ENCODE data around the gene TMC4. TPM values are rescaled to one million over a fixed set of nuclear protein-coding genes. Genes with fewer than 3 reads are reported as not detected.
"Not testable (repeated sequence)": the region's sequence is repeated elsewhere in the genome, so short reads cannot be mapped to it uniquely, and the experiment has no call there.

TMC4 gene
- total and polyA plus RNA-seq, 4 donors: 26.1 to 81.0 (median 33.9) TPM

- DNase-seq: no peak
- 89 to 90% methylated on average over 16 of the region's 16 CpGs for WGBS, 2 donors
- Histone ChIP-seq H3K27me3 (ENCODE audit: control insufficient read depth in 3 of 3, insufficient read depth in 3 of 3, low read length in 2 of 3) (no peaks in the 10 kb centered on the region), H3K9ac (ENCODE audit: insufficient read depth in 1 of 2, low read length in 2 of 2) (no peak overlapping the region), H3K27ac (ENCODE audit: low read depth in 1 of 2, low read length in 1 of 2) (no peak overlapping the region), H3K36me3 (ENCODE audit: control insufficient read depth in 4 of 4, insufficient read depth in 4 of 4, low read length in 4 of 4) (peaks cover 11 to 30% (median 21%) of the 10 kb centered on the region in 4 donors), H3K4me1 (ENCODE audit: control insufficient read depth in 5 of 5, insufficient read depth in 5 of 5, low read length in 5 of 5) (peaks cover 0 to 23% (median 18%) of the 10 kb centered on the region in 5 donors), H3K4me3 (no peak overlapping the region), H3K9me3 (ENCODE audit: control insufficient read depth in 4 of 4, insufficient read depth in 3 of 4, low read length in 3 of 4) (no peaks in the 10 kb centered on the region)
- ATAC-seq (ENCODE audit: insufficient read depth, low FRiP score): no peak
- no peak for TF ChIP-seq CTCF (IDR thresholded peaks at IDR 0.05; ENCODE audit: control extremely low read depth, extremely low read depth)
These were observed 26.4 kb upstream of the TMC4 start for GRCh38 chr19:54199401-54199800.

GRCh38 chr19:54197121-54197520 lies 24.2 kb upstream of the TMC4 start:
- Histone ChIP-seq H3K27me3 (ENCODE audit: control insufficient read depth in 3 of 3, insufficient read depth in 3 of 3, low read length in 2 of 3) (no peaks in the 10 kb centered on the region), H3K36me3 (ENCODE audit: control insufficient read depth in 4 of 4, insufficient read depth in 4 of 4, low read length in 4 of 4) (peaks cover 0 to 21% (median 15%) of the 10 kb centered on the region in 4 donors), H3K9ac (ENCODE audit: insufficient read depth in 1 of 2, low read length in 2 of 2) (no peak overlapping the region), H3K9me3 (ENCODE audit: control insufficient read depth in 4 of 4, insufficient read depth in 3 of 4, low read length in 3 of 4) (no peaks in the 10 kb centered on the region), H3K4me3 (no peak overlapping the region), H3K27ac (ENCODE audit: low read depth in 1 of 2, low read length in 1 of 2) (no peak overlapping the region), H3K4me1 (ENCODE audit: control insufficient read depth in 5 of 5, insufficient read depth in 5 of 5, low read length in 5 of 5) (peaks cover under 1 to 12% (median 9%) of the 10 kb centered on the region in 5 donors)
- no peak for DNase-seq
- 75 to 77% methylated on average over 3 of the region's 3 CpGs for WGBS, 2 donors
- no peak for TF ChIP-seq CTCF (IDR thresholded peaks at IDR 0.05; ENCODE audit: control extremely low read depth, extremely low read depth)
- ATAC-seq (ENCODE audit: insufficient read depth, low FRiP score): no peak

GRCh38 chr19:54196536-54196935 lies 23.6 kb upstream of the TMC4 start:
- Histone ChIP-seq H3K4me1 (ENCODE audit: control insufficient read depth in 5 of 5, insufficient read depth in 5 of 5, low read length in 5 of 5) (peaks cover 0 to 12% (median 6%) of the 10 kb centered on the region in 5 donors), H3K27ac (ENCODE audit: low read depth in 1 of 2, low read length in 1 of 2) (no peak overlapping the region), H3K27me3 (ENCODE audit: control insufficient read depth in 3 of 3, insufficient read depth in 3 of 3, low read length in 2 of 3) (no peaks in the 10 kb centered on the region), H3K9me3 (ENCODE audit: control insufficient read depth in 4 of 4, insufficient read depth in 3 of 4, low read length in 3 of 4) (no peaks in the 10 kb centered on the region), H3K9ac (ENCODE audit: insufficient read depth in 1 of 2, low read length in 2 of 2) (no peak overlapping the region), H3K36me3 (ENCODE audit: control insufficient read depth in 4 of 4, insufficient read depth in 4 of 4, low read length in 4 of 4) (peaks cover 0 to 15% (median 12%) of the 10 kb centered on the region in 4 donors), H3K4me3 (no peak overlapping the region)
- TF ChIP-seq CTCF (IDR thresholded peaks at IDR 0.05; ENCODE audit: control extremely low read depth, extremely low read depth): no peak
- DNase-seq: no peak
- WGBS, 2 donors: 95 to 98% methylated on average over 7 of the region's 7 CpGs
- ATAC-seq (ENCODE audit: insufficient read depth, low FRiP score): no peak

- 96 to 97% methylated on average over 12 of the region's 12 CpGs for WGBS, 2 donors
- DNase-seq; H3K27ac ChIP-seq (ENCODE audit: low read depth in 1 of 2, low read length in 1 of 2); H3K4me3 ChIP-seq; H3K9me3 ChIP-seq (ENCODE audit: control insufficient read depth in 4 of 4, insufficient read depth in 3 of 4, low read length in 3 of 4); ATAC-seq (ENCODE audit: insufficient read depth, low FRiP score); H3K9ac ChIP-seq (ENCODE audit: insufficient read depth in 1 of 2, low read length in 2 of 2); H3K27me3 ChIP-seq (ENCODE audit: control insufficient read depth in 3 of 3, insufficient read depth in 3 of 3, low read length in 2 of 3): not testable (repeated sequence)
- peaks cover 0 to 11% (median 8%) of the 10 kb centered on the region in 5 donors for H3K4me1 ChIP-seq (ENCODE audit: control insufficient read depth in 5 of 5, insufficient read depth in 5 of 5, low read length in 5 of 5)
- H3K36me3 ChIP-seq (ENCODE audit: control insufficient read depth in 4 of 4, insufficient read depth in 4 of 4, low read length in 4 of 4): peaks cover 0 to 11% (median 8%) of the 10 kb centered on the region in 4 donors
These were observed 21.5 kb upstream of the TMC4 start for GRCh38 chr19:54194463-54194862.
